Measurements from ENCODE around the gene FMN1. TPM values are rescaled to one million over a fixed set of nuclear protein-coding genes. Genes with fewer than 3 reads are reported as not detected.
A peak's percentile ranks its signal among the peaks of the same experiment; 100 is the strongest.

The FMN1 gene
- total and polyA plus RNA-seq, 2 of the 13 experiments (the other 11 are each of a cell fraction or from before 2014, with no cell fraction given) = 0.20 to 0.60 TPM

DNA sequence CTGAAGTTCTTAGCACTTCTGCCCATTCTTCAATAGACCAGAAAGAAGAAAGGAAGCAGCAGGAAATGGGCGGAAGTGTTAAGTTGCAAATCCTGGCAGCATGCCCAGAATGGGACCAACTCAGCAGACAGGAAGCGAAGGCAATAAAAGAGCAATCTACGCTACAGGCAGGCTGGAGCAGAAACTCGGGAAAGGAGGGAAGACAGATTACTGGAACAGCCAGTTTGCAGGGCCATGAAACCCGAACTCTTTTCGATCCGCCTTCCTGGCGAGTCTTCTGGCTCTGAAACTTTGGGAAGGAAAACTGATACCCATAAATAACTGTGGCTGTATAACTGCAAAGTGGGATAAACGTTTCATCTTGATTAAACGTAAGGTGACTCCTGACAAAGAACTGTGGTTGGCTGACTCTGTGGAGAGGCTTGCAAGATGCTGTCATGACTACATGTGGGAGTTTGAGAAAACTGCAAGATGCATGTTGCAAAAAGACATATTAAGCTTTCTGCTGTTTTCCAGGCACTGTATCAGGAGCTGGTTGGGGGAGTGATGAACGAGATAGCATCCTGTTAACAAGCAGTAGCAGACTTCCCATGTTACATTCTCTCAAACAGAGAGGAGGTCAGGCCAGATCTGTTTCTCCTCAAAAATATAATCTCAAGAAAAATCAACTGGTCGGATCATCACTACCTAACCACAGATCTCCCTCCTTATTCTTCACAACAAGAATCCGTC is 67.8 kb downstream of the FMN1 start (continued):
- TF ChIP-seq, protein P1, sequence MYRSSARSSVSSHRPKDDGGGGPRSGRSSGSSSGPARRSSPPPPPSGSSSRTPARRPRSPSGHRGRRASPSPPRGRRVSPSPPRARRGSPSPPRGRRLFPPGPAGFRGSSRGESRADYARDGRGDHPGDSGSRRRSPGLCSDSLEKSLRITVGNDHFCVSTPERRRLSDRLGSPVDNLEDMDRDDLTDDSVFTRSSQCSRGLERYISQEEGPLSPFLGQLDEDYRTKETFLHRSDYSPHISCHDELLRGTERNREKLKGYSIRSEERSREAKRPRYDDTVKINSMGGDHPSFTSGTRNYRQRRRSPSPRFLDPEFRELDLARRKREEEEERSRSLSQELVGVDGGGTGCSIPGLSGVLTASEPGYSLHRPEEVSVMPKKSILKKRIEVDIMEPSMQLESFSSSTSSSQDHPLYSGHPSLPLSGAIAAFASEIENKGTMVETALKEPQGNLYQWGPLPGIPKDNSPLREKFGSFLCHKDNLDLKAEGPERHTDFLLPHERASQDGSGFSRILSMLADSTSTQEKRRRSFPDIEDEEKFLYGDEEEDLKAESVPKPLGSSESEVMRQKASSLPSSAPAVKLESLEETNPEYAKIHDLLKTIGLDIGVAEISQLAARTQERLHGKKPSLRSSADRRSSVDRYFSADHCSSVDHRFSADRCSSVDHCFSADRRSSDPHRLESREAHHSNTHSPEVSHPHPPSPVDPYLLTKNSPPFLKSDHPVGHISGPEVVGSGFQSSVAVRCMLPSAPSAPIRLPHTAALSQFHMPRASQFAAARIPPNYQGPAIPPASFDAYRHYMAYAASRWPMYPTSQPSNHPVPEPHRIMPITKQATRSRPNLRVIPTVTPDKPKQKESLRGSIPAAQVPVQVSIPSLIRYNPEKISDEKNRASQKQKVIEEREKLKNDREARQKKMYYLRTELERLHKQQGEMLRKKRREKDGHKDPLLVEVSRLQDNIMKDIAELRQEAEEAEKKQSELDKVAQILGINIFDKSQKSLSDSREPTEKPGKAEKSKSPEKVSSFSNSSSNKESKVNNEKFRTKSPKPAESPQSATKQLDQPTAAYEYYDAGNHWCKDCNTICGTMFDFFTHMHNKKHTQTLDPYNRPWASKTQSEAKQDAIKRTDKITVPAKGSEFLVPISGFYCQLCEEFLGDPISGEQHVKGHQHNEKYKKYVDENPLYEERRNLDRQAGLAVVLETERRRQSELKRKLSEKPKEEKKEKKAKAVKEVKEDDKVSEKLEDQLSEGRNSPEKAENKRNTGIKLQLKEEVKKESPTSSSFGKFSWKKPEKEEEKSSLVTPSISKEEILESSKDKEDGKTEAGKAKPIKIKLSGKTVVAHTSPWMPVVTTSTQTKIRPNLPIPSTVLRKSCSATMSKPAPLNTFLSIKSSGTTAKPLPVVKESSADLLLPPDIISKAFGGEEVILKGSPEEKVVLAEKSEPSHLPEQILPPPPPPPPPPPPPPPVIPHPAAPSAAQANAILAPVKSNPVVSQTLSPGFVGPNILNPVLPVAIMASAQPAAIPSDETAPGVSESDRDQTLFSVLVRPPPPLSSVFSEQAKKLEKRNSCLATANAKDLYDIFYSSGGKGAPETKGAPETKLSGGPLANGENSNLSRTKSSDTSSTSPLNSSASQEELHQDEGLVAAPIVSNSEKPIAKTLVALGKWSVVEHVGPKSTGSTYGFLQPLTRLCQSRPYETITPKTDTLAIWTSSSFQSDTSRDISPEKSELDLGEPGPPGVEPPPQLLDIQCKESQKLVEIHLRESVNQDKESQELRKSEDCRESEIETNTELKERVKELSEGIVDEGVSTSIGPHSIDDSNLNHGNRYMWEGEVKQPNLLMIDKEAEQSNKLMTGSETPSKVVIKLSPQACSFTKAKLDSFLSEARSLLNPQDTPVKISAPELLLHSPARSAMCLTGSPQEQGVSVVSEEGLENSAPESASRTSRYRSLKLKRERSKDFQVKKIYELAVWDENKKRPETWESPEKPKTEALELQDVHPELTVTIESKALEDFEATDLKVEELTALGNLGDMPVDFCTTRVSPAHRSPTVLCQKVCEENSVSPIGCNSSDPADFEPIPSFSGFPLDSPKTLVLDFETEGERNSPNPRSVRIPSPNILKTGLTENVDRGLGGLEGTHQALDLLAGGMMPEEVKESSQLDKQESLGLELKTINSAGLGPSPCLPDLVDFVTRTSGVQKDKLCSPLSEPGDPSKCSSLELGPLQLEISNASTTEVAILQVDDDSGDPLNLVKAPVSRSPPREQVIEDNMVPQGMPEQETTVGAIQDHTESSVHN (CRISPR knock-in tag; IDR thresholded peaks at IDR 0.05) = no peak
- TF ChIP-seq GABPA (IDR thresholded peaks at IDR 0.05; ENCODE audit: low read depth, low read length) (no peak), GABPA (CRISPR knock-in tag; IDR thresholded peaks at IDR 0.05; ENCODE audit: low read depth) (peak; percentile 64), HMG20A (CRISPR knock-in tag; IDR thresholded peaks at IDR 0.05; ENCODE audit: borderline replicate concordance) (no peak), ZMYM4 (CRISPR knock-in tag; IDR thresholded peaks at IDR 0.05) (no peak)

All from HepG2 (cell line).